ENCODE results near the gene TRIM14.

DNA sequence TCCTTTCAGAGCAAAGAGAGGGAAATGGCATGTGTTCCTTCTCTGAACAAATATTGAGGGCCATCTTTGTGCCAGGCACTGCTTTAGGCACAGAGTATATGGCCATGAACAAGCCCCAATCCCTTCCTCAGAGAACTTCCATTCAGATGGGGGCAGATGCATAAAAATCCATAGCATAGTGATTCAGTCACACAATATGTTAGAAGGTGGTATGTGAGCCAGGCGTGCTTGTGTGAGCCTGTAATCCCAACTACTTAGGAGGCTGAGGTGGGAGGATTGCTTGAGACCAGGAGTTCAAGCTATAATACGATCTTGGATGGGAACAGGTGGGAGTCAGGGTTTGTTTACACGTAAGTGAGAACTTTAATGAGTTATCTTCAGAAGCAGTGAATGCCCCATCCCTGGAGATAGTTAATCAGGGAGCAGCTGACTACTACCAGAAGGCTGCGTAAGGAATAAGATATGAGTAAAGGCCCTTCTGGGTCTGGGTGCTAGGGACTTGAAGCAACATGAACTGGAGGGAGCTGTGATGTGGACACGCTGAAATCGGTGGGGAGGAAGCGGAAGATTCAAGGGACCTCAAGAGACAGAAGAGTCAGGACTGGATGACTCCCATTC lies 35.3 kb downstream of the TRIM14 start:
- TF ChIP-seq, protein P1, sequence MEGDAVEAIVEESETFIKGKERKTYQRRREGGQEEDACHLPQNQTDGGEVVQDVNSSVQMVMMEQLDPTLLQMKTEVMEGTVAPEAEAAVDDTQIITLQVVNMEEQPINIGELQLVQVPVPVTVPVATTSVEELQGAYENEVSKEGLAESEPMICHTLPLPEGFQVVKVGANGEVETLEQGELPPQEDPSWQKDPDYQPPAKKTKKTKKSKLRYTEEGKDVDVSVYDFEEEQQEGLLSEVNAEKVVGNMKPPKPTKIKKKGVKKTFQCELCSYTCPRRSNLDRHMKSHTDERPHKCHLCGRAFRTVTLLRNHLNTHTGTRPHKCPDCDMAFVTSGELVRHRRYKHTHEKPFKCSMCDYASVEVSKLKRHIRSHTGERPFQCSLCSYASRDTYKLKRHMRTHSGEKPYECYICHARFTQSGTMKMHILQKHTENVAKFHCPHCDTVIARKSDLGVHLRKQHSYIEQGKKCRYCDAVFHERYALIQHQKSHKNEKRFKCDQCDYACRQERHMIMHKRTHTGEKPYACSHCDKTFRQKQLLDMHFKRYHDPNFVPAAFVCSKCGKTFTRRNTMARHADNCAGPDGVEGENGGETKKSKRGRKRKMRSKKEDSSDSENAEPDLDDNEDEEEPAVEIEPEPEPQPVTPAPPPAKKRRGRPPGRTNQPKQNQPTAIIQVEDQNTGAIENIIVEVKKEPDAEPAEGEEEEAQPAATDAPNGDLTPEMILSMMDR (IDR thresholded peaks at IDR 0.05), result no peak
- no peak for TF ChIP-seq POLR2A (IDR thresholded peaks at IDR 0.05)

All from lower leg skin (tissue), 3 donors.